ENCODE results near the gene ASTN2.

The ASTN2 gene

DNA sequence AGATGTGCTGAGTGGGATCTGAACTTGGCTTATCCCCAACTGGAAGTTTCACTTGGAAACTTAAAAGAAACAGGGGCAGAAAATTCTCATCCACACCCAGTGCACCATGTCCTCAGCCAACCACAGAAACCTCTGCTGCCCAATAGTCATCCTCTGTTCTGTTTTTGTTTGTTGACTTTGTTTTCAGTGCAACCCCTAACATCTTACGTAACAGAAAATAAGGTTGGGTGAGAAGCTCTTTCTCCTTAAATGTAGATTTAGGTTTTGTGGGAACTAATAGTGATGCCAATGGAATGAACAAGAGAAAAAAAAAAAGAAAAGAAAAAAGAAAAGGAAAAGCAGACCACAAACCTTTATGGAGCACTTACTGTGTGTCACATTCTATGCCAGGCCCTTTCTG is 998.4 kb downstream of the ASTN2 start:
- TF ChIP-seq, protein P1, sequence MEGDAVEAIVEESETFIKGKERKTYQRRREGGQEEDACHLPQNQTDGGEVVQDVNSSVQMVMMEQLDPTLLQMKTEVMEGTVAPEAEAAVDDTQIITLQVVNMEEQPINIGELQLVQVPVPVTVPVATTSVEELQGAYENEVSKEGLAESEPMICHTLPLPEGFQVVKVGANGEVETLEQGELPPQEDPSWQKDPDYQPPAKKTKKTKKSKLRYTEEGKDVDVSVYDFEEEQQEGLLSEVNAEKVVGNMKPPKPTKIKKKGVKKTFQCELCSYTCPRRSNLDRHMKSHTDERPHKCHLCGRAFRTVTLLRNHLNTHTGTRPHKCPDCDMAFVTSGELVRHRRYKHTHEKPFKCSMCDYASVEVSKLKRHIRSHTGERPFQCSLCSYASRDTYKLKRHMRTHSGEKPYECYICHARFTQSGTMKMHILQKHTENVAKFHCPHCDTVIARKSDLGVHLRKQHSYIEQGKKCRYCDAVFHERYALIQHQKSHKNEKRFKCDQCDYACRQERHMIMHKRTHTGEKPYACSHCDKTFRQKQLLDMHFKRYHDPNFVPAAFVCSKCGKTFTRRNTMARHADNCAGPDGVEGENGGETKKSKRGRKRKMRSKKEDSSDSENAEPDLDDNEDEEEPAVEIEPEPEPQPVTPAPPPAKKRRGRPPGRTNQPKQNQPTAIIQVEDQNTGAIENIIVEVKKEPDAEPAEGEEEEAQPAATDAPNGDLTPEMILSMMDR (IDR thresholded peaks at IDR 0.05) = no peak
- Histone ChIP-seq H3K4me3 (no peak overlapping the region), H3K9me3 (no peaks in the 10 kb centered on the region), H3K36me3 (no peaks in the 10 kb centered on the region), H3K27me3 (no peaks in the 10 kb centered on the region), H3K4me1 (no peaks in the 10 kb centered on the region), H3K27ac (no peak overlapping the region)
- intact Hi-C loops (cut with DNase I; ENCODE audit: low total_unique reads) = no loop called here
- no peak for DNase-seq

DNA sequence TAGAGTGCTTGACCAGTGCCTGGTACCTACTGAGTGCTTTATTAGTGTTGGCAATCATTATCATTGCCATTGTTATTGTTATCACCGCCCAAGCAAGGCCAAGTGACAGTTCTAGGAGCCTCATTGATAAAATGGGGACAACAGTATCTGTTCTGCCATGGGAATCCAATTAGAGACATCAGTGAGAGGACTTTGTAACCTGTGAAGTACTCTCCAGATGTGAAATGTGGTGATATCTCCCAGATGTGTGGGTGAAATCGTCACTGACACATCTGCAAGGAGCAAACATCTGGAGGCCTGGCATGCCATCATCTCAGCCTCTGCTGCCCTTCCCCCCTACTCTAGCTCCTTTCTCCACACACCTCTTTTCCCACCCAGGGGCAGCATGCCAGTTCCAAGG is 1000.5 kb downstream of the ASTN2 start:
- Histone ChIP-seq H3K27me3 (no peaks in the 10 kb centered on the region), H3K4me3 (no peak overlapping the region), H3K9me3 (no peaks in the 10 kb centered on the region), H3K36me3 (no peaks in the 10 kb centered on the region), H3K27ac (no peak overlapping the region), H3K4me1 (no peaks in the 10 kb centered on the region)
- no peak for DNase-seq
- intact Hi-C loops (cut with DNase I; ENCODE audit: low total_unique reads) = no loop called here
- TF ChIP-seq, protein P1 (IDR thresholded peaks at IDR 0.05) = no peak

DNA sequence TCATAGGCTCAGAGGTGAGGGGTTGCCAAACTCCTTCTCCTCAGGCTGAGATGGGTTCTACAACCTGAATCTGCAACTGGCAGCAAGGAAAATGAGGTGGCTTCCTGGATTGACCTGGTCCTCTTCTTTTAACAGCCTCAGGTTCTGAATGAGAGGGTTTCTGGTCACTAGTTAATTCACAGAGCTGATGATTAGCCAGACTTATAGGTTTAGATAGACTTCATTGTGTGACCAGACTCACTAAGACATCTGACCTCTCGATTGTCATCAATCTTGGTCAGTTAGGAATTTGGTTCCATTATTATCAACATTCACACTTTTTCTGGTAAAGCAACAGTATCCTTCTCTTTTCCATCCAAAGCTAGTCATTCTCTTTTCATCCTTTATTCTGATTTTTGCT is 1003.4 kb downstream of the ASTN2 start:
- Histone ChIP-seq H3K27me3 (no peaks in the 10 kb centered on the region), H3K36me3 (no peaks in the 10 kb centered on the region), H3K4me1 (no peaks in the 10 kb centered on the region), H3K4me3 (no peak overlapping the region), H3K27ac (no peak overlapping the region), H3K9me3 (no peaks in the 10 kb centered on the region)
- TF ChIP-seq, protein P1 (IDR thresholded peaks at IDR 0.05) = no peak
- DNase-seq = no peak
- intact Hi-C loops (cut with DNase I; ENCODE audit: low total_unique reads) = no loop called here

DNA sequence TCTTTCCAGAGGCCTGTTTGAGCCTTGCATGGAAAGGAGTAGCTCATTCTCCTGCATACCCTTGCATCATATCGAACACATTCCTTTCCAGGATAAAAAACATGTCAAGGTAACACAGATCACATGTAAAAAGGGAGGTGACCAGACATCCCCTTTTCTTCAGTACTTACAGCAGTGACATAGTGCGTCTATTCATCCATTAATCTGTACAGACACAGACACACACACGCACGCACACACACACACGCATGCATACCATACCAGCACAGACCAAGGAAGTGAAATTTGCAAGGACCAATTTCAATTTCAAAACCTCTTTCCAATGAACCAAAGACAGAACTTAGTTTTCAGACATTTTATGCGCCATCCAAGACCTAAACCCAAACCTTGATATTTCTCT is 1005.2 kb downstream of the ASTN2 start:
- no peaks in the 10 kb centered on the region for H3K4me1 ChIP-seq
- H3K9me3 ChIP-seq = no peaks in the 10 kb centered on the region
- H3K27ac ChIP-seq = no peak overlapping the region
- no peaks in the 10 kb centered on the region for H3K27me3 ChIP-seq
- H3K36me3 ChIP-seq = no peaks in the 10 kb centered on the region
- no peak for DNase-seq
- intact Hi-C loops (cut with DNase I; ENCODE audit: low total_unique reads) = no loop called here
- H3K4me3 ChIP-seq = no peak overlapping the region
- TF ChIP-seq, protein P1 (IDR thresholded peaks at IDR 0.05) = no peak

DNA sequence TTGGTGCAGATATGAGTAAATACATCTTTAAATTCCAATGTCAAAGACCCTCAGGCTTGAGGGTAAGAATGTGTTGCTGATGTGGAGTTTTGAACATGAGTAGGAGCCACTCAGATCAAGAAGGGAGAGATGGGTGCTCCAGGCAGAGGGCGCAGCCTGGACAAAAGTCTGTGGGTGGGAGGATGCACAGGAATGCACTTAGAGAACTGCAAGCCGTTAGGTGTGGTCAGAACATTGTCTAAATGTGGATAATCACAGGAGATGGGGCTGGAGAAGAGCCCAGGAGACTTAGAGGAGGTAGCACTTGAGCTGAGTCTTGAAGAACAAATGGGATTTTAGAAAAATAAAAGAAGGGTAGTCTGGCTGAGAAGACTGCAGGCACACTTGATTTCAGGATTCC is 1005.7 kb downstream of the ASTN2 start:
- Histone ChIP-seq H3K4me1 (no peaks in the 10 kb centered on the region), H3K4me3 (no peak overlapping the region), H3K27me3 (no peaks in the 10 kb centered on the region), H3K27ac (no peak overlapping the region), H3K36me3 (no peaks in the 10 kb centered on the region), H3K9me3 (no peaks in the 10 kb centered on the region)
- no peak for DNase-seq
- TF ChIP-seq, protein P1 (IDR thresholded peaks at IDR 0.05) = no peak
- intact Hi-C loops (cut with DNase I; ENCODE audit: low total_unique reads) = no loop called here

DNA sequence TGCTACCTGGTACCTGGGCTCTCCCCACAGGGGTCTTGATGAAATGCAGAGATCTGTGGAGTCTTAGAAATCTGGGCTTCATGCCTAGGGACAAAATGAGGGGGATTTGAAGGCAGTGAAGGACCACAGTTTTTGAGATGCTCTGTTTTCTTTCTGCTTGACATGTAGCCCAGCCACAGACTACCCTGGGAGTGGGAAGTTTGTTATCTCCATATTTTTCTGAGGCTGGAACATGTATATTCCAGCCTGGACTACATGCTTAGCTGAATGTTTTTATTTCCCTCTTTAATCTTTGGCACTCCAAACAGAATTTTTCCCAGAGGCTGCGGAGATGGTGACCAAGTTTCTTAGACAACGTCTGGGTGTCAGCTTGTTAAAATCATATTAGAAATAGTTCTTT is 1008.4 kb downstream of the ASTN2 start:
- H3K36me3 ChIP-seq = no peaks in the 10 kb centered on the region
- no peaks in the 10 kb centered on the region for H3K9me3 ChIP-seq
- no peaks in the 10 kb centered on the region for H3K4me1 ChIP-seq
- no peak overlapping the region for H3K27ac ChIP-seq
- no peak for DNase-seq
- H3K27me3 ChIP-seq = no peaks in the 10 kb centered on the region
- TF ChIP-seq, protein P1 (IDR thresholded peaks at IDR 0.05) = no peak
- intact Hi-C loops (cut with DNase I; ENCODE audit: low total_unique reads) = no loop called here
- H3K4me3 ChIP-seq = no peak overlapping the region
